Measurements from ENCODE around the gene CHRM4.
"Not testable (repeated sequence)": the region's sequence is repeated elsewhere in the genome, so short reads cannot be mapped to it uniquely, and the experiment has no call there.

The CHRM4 gene

GRCh38 chr11:46381819-46382645 is 9.5 kb downstream of the CHRM4 start:
- DNase-seq, result no peak

GRCh38 chr11:46381048-46381818 is 10.3 kb downstream of the CHRM4 start, which contains the start of gene MDK:
Gene MDK, plus strand, starts transcription at chr11:46381669. Its CDS starts 389 bp downstream, at chr11:46382058.
- no peak for DNase-seq

GRCh38 chr11:46380340-46381047 is 11.1 kb downstream of the CHRM4 start:
- DNase-seq, result no peak

GRCh38 chr11:46379482-46380293 is 11.9 kb downstream of the CHRM4 start:
- not testable (repeated sequence) for DNase-seq

GRCh38 chr11:46378811-46379481 is 12.6 kb downstream of the CHRM4 start:
- no peak for DNase-seq

- DNase-seq, result no peak
These were observed 13.3 kb downstream of the CHRM4 start for GRCh38 chr11:46378296-46378695.

GRCh38 chr11:46377831-46378230 is 13.7 kb downstream of the CHRM4 start:
- DNase-seq, result no peak

GRCh38 chr11:46377290-46377689 is 14.3 kb downstream of the CHRM4 start:
- DNase-seq, result no peak

- no peak for DNase-seq
These were observed 15.1 kb downstream of the CHRM4 start for GRCh38 chr11:46376258-46377050.

- DNase-seq, result no peak
These were observed 16.0 kb downstream of the CHRM4 start for GRCh38 chr11:46375392-46376101.

GRCh38 chr11:46374815-46375214 is 16.8 kb downstream of the CHRM4 start:
- no peak for DNase-seq

GRCh38 chr11:46373787-46374740 is 17.5 kb downstream of the CHRM4 start:
- DNase-seq, result no peak

GRCh38 chr11:46372501-46372900 is 19.1 kb downstream of the CHRM4 start:
- not testable (repeated sequence) for DNase-seq

- no peak for DNase-seq
These were observed 19.5 kb downstream of the CHRM4 start for GRCh38 chr11:46372086-46372485.

- DNase-seq, result not testable (repeated sequence)
These were observed 20.3 kb downstream of the CHRM4 start for GRCh38 chr11:46371262-46371661.

GRCh38 chr11:46370253-46370652 is 21.3 kb downstream of the CHRM4 start:
- DNase-seq, result no peak

- no peak for DNase-seq
These were observed 22.0 kb downstream of the CHRM4 start for GRCh38 chr11:46369458-46370152.

GRCh38 chr11:46367916-46368267 is 23.7 kb downstream of the CHRM4 start:
- no peak for DNase-seq
